RWPE1 (cell line): ENCODE data around the gene ANKRD60.

Source experiments
- CTCF ChIA-PET: fragments of 350-600 bp; sonication (Branson Sonifier 250); formaldehyde crosslinking; extraction: SDS; loops from one replicate; lab custom pipeline; 2021; lab: Yijun Ruan, JAX
- POLR2A ChIA-PET: fragments of 400-600 bp; formaldehyde crosslinking; extraction: SDS; loops from one replicate; lab custom pipeline; 2020; ENCODE audit warnings: antibody characterized with exemption; ENCODE audit not compliant: low non-redundant PET; lab: Yijun Ruan, JAX
- DNase-seq: peaks from one replicate; pipeline ENCODE4 v3.0.0; 2012; ENCODE audit warnings: low spot score
- H3K27ac ChIP-seq: fragments of 450-650 bp; 2 replicates; pipeline ENCODE4 v1.5.1; 2017
- TF ChIP-seq, protein P1 (sequence below): fragments of 450-650 bp; conservative IDR thresholded peaks from 2 replicates; pipeline ENCODE4 v1.5.1; 2017; ENCODE audit warnings: low read depth, mild to moderate bottlenecking

The ANKRD60 gene

DNA sequence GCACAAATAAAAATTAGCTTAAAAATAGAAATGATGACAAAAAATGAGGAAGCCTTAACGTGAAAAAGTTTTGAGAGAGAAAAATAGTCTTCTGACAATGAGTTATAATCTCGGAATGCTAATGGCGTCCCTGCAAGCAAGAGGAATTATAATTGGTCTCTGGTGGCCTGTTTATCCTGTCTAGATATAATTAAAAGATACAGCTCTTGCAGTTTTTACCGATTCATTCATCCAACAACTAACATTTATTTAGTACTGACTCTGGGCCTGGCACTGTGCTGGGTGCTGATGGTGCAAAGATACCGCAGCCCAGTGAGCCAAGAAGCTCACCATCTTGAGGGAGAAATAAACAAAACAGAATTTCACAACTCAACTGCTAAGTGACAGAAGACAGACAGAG is 31.6 kb upstream of the ANKRD60 start:
- ChIA-PET CTCF (interaction anchor here (0.6 kb wide), 1 partner anchor 362 kb away, joined by 3 read pairs; no protein-coding TSS in a partner anchor), POLR2A (no interaction called here)

DNA sequence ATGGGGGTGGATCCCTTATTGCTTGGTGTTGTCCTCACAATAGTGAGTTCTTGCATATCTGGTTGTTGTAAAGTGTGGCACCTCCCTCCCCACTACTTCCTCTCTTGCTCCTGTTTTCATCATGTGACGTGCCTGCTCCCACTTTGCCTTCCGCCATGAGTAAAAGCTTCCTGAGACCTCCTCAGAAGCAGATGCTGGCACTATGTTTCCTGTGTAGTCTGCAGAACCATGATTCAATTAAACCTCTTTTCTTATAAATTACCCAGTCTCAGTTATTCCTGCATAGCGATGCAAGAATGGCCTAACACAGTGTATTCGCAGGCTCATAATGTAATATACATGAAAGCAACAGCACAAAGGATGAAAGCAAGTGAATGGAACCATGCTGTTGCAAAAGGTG is 28.4 kb upstream of the ANKRD60 start:
- TF ChIP-seq, protein P1, sequence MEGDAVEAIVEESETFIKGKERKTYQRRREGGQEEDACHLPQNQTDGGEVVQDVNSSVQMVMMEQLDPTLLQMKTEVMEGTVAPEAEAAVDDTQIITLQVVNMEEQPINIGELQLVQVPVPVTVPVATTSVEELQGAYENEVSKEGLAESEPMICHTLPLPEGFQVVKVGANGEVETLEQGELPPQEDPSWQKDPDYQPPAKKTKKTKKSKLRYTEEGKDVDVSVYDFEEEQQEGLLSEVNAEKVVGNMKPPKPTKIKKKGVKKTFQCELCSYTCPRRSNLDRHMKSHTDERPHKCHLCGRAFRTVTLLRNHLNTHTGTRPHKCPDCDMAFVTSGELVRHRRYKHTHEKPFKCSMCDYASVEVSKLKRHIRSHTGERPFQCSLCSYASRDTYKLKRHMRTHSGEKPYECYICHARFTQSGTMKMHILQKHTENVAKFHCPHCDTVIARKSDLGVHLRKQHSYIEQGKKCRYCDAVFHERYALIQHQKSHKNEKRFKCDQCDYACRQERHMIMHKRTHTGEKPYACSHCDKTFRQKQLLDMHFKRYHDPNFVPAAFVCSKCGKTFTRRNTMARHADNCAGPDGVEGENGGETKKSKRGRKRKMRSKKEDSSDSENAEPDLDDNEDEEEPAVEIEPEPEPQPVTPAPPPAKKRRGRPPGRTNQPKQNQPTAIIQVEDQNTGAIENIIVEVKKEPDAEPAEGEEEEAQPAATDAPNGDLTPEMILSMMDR: no peak
- POLR2A ChIA-PET: no interaction called here
- no peak for DNase-seq
- no peak overlapping the region for H3K27ac ChIP-seq
- CTCF ChIA-PET: interaction anchor here (0.6 kb wide), 1 partner anchor 66 kb away, joined by 4 read pairs; no protein-coding TSS in a partner anchor

More for the DNA sequence above, 31.6 kb upstream of the ANKRD60 start:
- DNase-seq: no peak
- no peak overlapping the region for H3K27ac ChIP-seq
- TF ChIP-seq, protein P1: no peak

DNA sequence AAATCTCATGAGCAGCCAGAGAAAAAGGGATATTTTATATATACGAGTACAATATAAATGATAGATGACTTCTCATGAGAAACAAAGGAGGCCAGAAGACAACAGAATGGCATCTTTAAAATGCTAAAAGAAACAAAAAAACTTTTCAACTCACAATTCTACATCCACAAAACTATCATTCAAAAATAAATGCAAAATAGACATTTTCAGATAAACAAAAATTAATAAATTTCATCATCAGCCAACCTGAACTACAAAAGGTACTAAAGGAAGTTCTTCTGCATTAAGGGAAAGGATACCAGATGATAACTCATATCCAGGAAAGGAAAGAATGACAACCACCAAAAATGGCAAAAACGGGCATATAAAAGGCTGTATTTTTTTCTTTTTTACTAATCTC is 27.9 kb upstream of the ANKRD60 start:
- no peak overlapping the region for H3K27ac ChIP-seq
- POLR2A ChIA-PET: no interaction called here
- no peak for DNase-seq
- TF ChIP-seq, protein P1: 0 out of 2 replicates have a peak, but pooled peaks have one; percentile 0
- CTCF ChIA-PET: no interaction called here

DNA sequence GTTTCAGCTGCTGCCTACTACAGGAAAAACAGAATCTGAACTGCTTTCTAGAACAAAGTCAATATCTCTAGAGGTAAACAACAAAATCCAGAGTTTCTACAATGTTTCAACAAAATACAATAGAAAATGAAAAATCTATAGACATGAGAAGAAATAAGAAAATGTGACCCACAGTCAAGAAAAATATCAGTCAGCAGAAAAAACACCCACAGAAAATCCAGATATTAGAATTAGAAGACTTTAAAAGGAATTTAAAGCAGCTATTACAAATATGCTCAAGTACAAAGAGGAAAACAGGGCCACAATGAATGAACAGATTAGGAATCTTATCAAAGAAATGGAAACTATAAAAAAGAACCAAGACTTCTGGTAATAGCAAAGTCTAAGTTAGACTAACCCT is 26.4 kb upstream of the ANKRD60 start:
- no peak overlapping the region for H3K27ac ChIP-seq
- TF ChIP-seq, protein P1: no peak
- no peak for DNase-seq
- ChIA-PET POLR2A (no interaction called here), CTCF (interaction anchor here (0.6 to 1.0 kb wide), 4 partner anchors 18 to 672 kb away, joined by 3 read pairs; partner anchors contain the start of gene VAPB)

DNA sequence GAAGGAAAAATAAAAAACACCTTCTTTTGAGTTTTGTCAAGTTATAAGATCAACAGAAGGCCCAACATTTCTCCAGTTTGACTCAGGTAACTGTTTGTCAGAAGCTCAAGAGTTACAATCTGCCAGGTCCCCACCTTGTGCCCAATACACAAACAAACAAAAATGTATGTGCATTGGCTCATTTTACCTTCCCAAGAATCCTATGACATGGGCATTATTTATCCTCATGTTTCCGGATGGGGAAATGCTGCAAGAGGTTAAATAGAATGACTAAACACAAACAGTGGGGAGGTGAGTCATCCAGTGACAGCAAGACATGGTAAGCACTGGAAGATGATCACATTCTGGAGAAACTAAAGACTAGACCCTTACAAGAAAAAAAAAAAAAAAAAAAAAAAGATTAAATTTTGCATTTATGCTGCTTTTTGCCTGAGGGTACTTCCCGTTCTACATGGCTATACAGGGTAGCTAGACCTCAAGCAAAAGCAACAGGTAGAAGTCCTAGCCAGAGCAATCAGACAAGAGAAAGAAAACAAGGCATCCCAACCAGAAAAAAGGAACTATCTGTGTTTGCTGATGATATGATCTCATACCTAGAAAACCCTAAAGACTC is 23.6 kb upstream of the ANKRD60 start:
- peak; percentile 99 for DNase-seq
- H3K27ac ChIP-seq: no peak overlapping the region
- TF ChIP-seq, protein P1: no peak
- POLR2A ChIA-PET: no interaction called here
- CTCF ChIA-PET: interaction anchor here (0.6 to 1.1 kb wide), 4 partner anchors 160 to 977 kb away, joined by 3 to 4 read pairs (median 4); no protein-coding TSS in a partner anchor

DNA sequence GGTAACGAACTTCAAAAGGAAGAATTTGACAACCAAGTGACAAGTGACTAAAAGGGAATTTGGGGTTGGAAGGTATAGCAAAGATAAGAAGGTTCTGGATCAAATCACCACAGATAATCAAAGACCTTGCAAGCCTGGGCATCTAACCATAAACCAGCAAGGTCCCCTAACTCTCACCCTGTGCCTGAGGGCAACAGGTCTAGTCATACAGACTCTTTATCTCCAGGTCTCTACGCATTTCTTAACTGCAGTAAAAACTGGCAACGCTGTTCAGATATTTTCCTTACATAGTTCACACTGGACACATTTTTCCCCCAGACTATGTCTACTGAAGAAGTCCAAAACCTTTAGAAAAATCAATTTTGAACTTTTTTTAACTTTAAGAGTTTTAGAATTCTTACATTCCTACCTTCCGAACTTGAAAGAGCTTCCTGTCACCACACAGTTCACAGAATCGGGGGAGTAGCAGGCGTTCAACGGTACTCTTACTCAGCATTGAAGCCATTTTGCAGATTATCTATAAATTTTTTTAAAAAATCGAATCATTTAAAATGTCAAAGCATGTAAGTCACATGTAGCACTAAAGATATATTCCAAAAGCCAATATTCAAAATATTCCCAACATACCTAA is 23.0 kb upstream of the ANKRD60 start:
- no peak overlapping the region for H3K27ac ChIP-seq
- ChIA-PET POLR2A (no interaction called here), CTCF (interaction anchor here (0.6 kb wide), 2 partner anchors 161 to 409 kb away, joined by 3 read pairs; no protein-coding TSS in a partner anchor)
- DNase-seq: no peak
- TF ChIP-seq, protein P1: no peak
